HG02943 (cell line): ENCODE data around the gene CTSH.

Source experiments
- ATAC-seq: cut with Tn5 transposase; IDR thresholded peaks from one replicate; pipeline ENCODE4 v1.9.1; 2021; ENCODE audit warnings: mild to moderate bottlenecking, low read depth, moderate library complexity; ENCODE audit not compliant: unreplicated experiment

The CTSH gene

DNA sequence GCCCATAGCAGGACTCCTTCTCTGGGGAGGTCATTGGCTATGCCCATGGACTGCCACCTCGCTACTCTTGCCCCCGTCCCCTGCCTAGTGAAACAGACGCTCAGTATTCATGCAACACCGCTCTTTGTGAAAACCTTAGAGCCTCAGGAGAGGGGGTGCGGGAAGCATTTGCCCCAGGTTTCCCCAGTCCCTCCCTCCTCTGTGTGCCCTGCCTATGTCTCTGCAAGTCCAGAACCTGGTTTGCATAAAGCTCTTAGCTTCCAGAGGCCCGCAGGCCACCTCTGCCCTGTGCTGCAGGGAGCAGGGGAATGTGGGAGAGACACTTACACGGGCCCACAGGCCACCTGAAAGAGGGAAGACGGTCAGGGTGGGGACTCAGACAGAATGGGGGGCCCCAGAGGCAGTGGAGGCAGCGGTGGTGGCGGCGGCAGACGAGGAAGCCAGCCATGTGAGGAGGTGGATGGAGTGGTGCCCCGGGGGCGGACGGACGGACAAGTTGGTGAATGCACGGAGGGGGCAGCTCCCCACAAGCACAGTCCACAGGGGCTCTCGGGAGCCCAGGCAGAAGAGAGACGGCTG is 33.8 kb upstream of the CTSH start:
- ATAC-seq: no peak

- peak; percentile 16 for ATAC-seq
These were observed 32.9 kb upstream of the CTSH start for GRCh38 chr15:78977591-78978347.

DNA sequence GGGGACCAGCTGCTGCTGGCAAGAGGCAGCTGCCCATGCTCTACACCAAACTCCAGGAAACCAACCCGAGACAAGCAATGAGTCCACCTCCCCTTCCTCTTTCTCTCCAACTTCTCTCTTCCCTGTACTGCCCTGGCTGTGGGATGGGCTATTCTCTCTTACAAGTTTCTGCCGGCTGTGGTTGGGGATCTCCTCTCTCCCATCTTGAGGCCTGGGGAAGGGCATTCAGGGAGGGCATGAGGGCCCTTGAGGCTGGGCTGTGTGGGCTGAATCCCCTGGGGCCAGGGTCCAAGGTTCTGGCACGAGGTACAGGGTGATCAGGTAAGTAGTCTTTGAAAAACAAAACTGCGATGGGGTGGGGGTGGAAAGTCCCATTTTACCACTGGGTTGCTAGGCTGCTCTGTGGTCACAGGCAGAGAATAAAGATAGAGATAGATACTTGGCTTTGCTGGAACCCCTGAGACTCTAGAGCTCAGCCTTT is 32.3 kb upstream of the CTSH start:
- peak; percentile 56 for ATAC-seq

- ATAC-seq: no peak
These were observed 31.8 kb upstream of the CTSH start for GRCh38 chr15:78976691-78977090.

- ATAC-seq: no peak
These were observed 29.5 kb upstream of the CTSH start for GRCh38 chr15:78974272-78974918.

DNA sequence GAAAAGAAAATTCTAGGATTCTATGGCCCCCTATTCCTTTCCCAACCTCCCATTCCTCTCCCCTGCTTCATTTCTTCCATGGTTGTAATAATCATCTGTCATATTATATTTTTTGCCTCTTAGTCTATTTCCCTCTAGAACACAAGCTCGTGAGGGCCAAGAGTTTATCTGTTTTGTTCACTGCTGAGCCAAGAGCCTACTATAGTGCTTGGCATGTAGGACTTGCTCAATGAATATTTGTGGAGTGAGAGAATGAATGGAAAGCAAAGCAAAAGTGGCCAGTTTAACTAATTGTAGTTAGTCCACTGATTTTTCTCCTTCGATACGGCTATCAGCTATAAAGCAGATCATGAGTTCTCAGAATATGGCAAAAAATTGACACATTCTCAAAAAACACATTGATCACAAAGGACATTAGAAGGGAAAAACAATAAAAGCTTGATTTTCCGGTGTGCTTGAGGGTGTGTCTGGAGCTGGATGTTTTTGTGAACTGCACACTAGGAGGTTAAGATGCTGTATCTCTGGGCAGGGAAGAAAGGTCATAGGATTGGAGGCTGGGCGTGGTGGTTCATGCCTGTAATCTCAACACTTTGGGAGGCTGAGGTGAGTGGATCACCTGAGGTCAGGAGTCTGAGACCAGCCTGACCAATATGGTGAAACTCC is 25.0 kb upstream of the CTSH start:
- no peak for ATAC-seq

- ATAC-seq: no peak
These were observed 23.9 kb upstream of the CTSH start for GRCh38 chr15:78968539-78969271.

- no peak for ATAC-seq
These were observed 23.3 kb upstream of the CTSH start for GRCh38 chr15:78968114-78968513.

DNA sequence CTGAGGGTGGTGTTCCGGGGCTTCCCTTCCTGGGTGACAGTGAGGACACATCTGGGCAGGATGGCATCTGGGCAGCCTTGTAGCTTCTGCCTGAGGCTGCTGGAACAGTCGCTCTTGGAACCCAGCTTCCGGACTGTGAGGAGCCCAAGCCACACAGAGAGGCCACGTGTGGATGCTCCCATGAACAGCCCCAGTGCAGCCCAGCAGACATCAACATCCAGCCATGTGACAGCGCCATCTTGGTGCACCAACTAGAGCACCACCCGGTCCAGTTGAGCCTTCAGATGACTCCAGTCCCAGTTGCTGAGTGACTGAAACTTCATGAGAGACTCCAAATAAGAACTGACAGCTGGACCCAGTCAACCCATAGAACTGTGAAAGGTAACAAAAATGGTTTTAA is 15.5 kb upstream of the CTSH start:
- ATAC-seq: no peak

DNA sequence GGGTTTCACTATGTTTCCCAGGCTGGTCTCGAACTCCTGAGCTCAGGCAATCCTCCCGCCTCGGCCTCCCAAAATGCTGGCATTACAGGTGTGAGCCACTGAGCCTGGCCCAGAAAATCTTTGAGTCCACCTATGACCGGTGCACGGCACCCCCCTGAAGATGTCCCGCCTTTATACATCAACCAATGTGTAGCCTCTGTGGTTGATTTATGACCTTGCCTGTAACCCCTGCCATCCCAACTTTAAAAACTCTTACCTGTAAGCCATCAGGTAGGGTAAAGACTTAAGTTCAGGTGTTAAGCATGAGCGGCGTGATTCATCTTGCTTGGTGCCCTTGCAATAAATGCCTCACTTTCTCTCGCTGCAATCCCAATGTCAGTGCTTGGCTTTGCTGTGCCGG is 14.5 kb upstream of the CTSH start:
- no peak for ATAC-seq

DNA sequence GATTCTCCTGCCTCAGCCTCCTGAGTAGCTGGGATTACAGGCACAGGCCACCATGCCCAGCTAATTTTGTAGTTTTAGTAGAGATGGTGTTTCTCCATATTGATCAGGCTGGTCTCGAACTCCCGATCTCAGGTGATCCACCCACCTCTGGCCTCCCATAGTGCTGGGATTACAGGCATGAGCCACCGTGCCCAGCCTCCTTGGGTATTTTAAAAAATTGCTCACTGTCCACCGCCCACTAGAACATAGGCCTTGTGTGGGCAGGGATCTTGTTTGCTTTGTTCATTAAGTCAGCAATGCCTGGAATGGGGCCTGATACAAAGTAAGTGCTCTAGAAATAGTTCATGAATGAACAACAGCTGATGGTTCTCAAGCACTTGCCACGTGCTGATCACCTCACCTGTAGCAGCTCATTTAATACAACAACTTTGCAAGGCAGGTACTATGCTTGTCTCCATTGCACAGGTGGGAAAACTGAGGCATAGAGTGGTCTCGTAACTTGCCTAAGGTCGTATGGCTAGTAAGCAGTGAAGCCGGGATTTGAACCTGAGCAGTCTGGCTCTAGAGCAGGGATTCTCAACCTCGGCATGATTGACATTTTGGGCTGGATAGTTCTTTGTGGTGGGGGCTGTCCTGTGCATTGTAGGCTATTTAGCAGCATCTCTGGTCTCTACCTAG is 12.7 kb upstream of the CTSH start:
- ATAC-seq: no peak

DNA sequence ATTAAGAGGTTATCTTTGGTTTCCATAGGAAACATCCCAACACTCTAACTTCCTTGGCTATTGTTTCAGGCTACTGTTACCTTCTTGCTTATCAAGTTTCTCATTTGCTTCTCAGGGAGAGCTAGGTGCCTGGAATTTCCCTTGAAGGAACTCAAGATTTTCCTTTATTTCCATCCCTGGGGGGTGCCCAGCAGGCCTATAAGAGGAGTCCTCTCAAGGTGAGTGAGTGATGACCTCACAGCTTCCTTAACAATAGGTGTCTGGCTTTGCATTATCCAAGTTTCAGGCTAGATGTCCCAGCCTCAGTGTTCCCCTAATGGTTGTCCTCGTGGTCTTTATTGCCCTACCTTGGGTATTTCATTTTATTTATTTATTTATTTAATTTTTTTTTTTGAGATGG is 12.1 kb upstream of the CTSH start:
- no peak for ATAC-seq

DNA sequence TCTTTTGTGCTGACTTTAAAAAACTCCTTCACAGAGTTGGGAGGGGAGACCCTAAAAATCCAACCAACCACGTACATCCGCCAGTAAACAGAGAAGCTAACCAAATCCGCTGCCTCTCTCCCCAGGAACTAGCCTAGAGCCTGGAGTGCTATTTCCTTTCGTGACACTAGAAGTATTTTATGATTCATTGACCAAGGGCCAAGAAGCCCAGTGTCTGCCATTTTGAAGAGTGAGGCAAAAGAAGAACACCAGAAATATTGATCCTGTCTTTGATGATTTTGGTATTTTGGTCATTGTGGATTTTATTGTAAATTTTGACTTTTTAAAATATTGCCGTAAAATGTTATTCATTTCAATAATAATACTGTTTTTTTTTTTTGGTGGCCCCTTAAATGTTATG is 10.5 kb upstream of the CTSH start:
- no peak for ATAC-seq

DNA sequence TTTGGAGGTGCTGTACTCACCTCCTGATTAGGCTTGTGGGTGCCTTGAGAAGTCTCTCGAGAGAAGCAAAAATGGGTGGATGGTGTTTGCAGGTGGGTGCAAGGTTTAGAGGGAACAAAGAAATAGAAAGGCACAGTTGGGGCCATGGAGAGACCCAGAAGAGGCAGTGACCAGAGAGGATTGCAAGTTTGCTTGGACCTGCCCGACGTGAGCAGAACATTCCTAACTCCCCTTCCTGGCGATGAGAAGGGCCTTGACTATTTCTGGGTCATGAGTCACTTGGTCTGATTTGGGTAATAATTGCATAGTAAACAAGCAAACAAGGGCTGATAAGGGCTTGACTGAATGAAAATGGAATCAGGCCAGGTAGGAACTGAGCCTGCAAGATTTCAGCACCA is 7.0 kb upstream of the CTSH start:
- ATAC-seq: no peak

- ATAC-seq: no peak
These were observed 6.3 kb upstream of the CTSH start for GRCh38 chr15:78950902-78951840.

- ATAC-seq: no peak
These were observed 5.5 kb upstream of the CTSH start for GRCh38 chr15:78950343-78950742.

DNA sequence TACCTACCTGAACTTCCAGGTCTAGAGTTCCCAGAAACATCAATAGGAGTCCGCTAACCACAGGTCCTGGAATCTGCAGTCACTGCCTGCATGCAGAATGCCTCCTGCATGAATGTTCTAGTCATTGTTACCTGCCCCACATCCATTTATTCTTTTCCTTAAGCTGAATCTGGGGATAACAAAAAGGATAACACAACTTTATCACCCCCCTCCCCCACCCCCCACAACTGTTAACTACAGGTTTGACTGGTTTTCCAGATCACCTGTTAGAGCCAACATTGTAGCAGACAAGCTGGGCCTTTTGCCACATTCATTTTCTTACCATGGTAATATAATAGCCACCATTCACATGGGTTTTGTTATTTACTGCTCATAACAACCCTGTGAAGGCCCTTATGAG is 4.6 kb upstream of the CTSH start:
- ATAC-seq: no peak

DNA sequence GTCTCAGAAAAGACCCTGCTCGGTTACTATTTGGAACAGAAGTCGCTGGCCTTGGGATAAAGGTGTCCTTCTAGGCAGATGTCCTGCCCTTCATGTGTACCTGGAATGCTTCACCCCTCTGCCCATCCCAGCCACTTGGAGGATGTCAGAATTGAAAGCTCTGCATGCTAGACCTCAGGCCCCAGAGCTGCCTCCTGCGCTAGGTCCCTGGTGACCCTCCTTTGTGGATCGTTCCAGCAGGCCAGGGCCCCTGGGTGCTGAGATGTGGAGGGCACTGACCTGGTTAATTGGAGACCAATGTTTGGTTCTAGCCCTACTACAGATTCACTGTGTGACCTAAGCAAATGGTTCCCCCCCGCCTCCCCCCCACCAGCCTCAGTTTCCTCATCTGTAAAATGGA is 2.7 kb upstream of the CTSH start:
- ATAC-seq: no peak

DNA sequence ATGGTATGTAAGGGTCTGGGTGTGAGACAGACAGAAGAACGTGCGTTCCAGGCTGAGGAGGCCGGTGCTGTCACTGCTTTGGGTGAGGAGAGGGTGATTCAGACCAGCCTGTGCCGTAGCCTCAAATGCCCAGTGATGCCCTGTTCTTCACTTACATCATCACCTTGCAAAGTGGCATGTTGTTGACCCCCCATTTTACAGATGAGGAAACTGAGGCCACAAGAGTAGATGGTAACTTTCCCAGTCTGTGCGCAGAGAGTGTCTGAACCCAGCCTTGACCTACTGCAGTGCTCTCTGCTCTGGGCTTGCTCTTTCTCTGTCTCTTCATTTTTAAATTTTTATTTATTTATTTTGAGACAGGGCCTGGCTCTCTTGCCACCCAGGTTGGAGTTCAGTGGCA is 1.6 kb upstream of the CTSH start:
- no peak for ATAC-seq
